Measurements from ENCODE around the gene CACHD1.
"Not testable (repeated sequence)": the region's sequence is repeated elsewhere in the genome, so short reads cannot be mapped to it uniquely, and the experiment has no call there.

CACHD1 gene

GRCh38 chr1:64715186-64715585 is 245.3 kb downstream of the CACHD1 start:
- no peak for DNase-seq

GRCh38 chr1:64721135-64721534 is 251.2 kb downstream of the CACHD1 start:
- no peak for DNase-seq

GRCh38 chr1:64721576-64722145 is 251.7 kb downstream of the CACHD1 start:
- no peak for DNase-seq

GRCh38 chr1:64727861-64728260 is 257.9 kb downstream of the CACHD1 start:
- DNase-seq = no peak

- DNase-seq = no peak
Measured at GRCh38 chr1:64733581-64734286, 263.8 kb downstream of the CACHD1 start.

- DNase-seq = no peak
Measured at GRCh38 chr1:64734287-64734652, 264.3 kb downstream of the CACHD1 start.

- not testable (repeated sequence) for DNase-seq
Measured at GRCh38 chr1:64740687-64741086, 270.8 kb downstream of the CACHD1 start.
